Measurements from ENCODE around the gene PSMG4.

The PSMG4 gene

DNA sequence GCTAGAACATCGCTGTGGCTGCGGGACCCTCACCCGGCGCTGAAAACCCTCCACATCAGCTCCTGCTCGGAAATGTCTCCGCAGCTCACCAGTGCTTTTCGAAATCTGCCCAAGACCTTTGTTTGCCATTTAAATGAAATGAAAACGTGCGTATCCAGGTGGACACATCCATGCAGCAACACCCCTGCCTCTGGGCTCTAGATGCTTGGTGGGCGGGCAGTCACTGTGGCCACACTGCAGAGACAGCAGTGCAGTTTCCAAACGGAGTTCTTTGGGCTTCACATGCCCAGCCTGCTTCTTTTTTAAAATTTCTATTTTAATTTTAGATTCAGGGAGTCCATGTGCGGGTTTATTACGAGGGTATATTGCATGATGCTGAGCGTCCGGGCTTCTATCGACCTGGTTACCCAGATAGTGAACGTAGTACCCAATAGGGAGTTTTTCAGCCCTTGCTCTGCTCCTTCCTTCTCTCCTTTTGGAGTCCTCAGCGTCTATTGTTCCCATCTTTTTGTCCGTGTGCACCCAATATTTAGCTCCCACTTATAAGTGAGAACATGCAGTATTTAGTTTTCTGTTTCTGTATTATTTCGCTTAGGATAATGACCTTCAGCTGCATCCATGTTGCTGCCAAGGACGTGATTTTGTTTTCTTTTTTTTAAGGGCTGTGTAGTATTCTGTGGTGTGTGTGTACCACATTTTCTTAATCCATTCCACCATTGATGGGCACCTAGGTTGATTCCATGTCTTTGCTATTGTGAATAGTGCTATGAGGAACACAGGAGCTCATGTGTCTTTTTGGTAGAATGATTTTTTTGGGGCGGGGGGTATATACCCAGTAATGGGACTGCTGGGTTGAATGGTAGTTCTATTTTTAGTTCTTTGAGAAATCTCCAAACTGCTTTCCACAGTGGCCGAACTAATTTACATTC lies 26.5 kb upstream of the PSMG4 start:
- Histone ChIP-seq H3K4me2 (ENCODE audit: low read depth, low read length) (no peak overlapping the region), H3K36me3 (replicated peaks; ENCODE audit: insufficient read depth, low read length) (no peaks in the 10 kb centered on the region), H3K9me3 (replicated peaks; ENCODE audit: insufficient read depth, low read length) (no peaks in the 10 kb centered on the region), H2AFZ (ENCODE audit: low read length) (no peak overlapping the region), H3K9ac (ENCODE audit: low read length) (no peak overlapping the region), H3K27me3 (replicated peaks; ENCODE audit: insufficient read depth, low read length) (peaks cover 39% of the 10 kb centered on the region), H4K20me1 (ENCODE audit: insufficient read depth, low read length) (no peaks in the 10 kb centered on the region), H3K9me2 (replicated peaks; ENCODE audit: insufficient read depth, low read length) (no peaks in the 10 kb centered on the region), H3K79me2 (ENCODE audit: low read length) (no peaks in the 10 kb centered on the region), H3F3A (ENCODE audit: insufficient read depth, low read length) (peaks cover 6% of the 10 kb centered on the region; the same call in 1 of the 2 replicates), H3K4me1 (ENCODE audit: low read length) (peaks cover 19% of the 10 kb centered on the region; the same call in 1 of the 2 replicates), H3K27ac (ENCODE audit: low read length) (no peak overlapping the region), H3K4me3 (ENCODE audit: low read length) (no peak overlapping the region)
- TF ChIP-seq EZH2phosphoT487 (IDR thresholded peaks at IDR 0.05; ENCODE audit: low read length), result no peak
- TF ChIP-seq EZH2 (optimal IDR thresholded peaks at IDR 0.05; ENCODE audit: low read depth, low read length), result no peak
- TF ChIP-seq, protein P1, sequence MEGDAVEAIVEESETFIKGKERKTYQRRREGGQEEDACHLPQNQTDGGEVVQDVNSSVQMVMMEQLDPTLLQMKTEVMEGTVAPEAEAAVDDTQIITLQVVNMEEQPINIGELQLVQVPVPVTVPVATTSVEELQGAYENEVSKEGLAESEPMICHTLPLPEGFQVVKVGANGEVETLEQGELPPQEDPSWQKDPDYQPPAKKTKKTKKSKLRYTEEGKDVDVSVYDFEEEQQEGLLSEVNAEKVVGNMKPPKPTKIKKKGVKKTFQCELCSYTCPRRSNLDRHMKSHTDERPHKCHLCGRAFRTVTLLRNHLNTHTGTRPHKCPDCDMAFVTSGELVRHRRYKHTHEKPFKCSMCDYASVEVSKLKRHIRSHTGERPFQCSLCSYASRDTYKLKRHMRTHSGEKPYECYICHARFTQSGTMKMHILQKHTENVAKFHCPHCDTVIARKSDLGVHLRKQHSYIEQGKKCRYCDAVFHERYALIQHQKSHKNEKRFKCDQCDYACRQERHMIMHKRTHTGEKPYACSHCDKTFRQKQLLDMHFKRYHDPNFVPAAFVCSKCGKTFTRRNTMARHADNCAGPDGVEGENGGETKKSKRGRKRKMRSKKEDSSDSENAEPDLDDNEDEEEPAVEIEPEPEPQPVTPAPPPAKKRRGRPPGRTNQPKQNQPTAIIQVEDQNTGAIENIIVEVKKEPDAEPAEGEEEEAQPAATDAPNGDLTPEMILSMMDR (IDR thresholded peaks at IDR 0.05; ENCODE audit: low read length), result no peak
- DNase-seq, result no peak

- H3K79me2 ChIP-seq (ENCODE audit: low read length), result no peaks in the 10 kb centered on the region
- H4K20me1 ChIP-seq (ENCODE audit: insufficient read depth, low read length), result no peaks in the 10 kb centered on the region
- H2AFZ ChIP-seq (ENCODE audit: low read length), result no peak overlapping the region
- TF ChIP-seq EZH2 (optimal IDR thresholded peaks at IDR 0.05; ENCODE audit: low read depth, low read length) (no peak), EZH2phosphoT487 (IDR thresholded peaks at IDR 0.05; ENCODE audit: low read length) (no peak)
- TF ChIP-seq, protein P1 (IDR thresholded peaks at IDR 0.05; ENCODE audit: low read length), result no peak
- H3K9ac ChIP-seq (ENCODE audit: low read length), result no peak overlapping the region
- no peak overlapping the region for H3K27ac ChIP-seq (ENCODE audit: low read length)
- peaks cover 33% of the 10 kb centered on the region for H3K27me3 ChIP-seq (replicated peaks; ENCODE audit: insufficient read depth, low read length)
- no peaks in the 10 kb centered on the region for H3K36me3 ChIP-seq (replicated peaks; ENCODE audit: insufficient read depth, low read length)
- H3K9me3 ChIP-seq (replicated peaks; ENCODE audit: insufficient read depth, low read length), result no peaks in the 10 kb centered on the region
- no peak overlapping the region for H3K4me3 ChIP-seq (ENCODE audit: low read length)
- DNase-seq, result no peak
- H3K9me2 ChIP-seq (replicated peaks; ENCODE audit: insufficient read depth, low read length), result no peaks in the 10 kb centered on the region
- H3F3A ChIP-seq (ENCODE audit: insufficient read depth, low read length), result peaks cover 12% of the 10 kb centered on the region
- peaks cover 26% of the 10 kb centered on the region for H3K4me1 ChIP-seq (ENCODE audit: low read length)
- H3K4me2 ChIP-seq (ENCODE audit: low read depth, low read length), result no peak overlapping the region
These were observed 25.4 kb upstream of the PSMG4 start for GRCh38 chr6:3233321-3233720.

DNA sequence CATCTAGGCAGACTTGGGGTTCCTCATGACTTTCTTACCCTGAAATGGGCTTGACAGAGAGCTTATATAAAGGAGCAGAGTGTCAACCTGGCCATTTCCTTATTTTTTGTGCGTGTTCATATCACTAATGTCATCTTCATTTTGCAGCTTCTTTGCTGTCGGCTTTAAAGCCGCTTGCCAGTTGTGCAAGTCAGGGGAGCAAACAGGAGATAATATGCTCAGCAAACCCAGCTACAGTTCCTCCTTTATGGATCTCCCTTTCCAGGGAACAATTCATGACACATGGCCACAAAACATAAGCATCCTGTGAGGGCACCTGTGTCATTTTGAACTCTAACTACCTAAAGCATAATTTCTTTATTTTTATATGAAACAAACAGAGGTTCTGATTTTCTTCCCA lies 24.8 kb upstream of the PSMG4 start:
- H3K4me3 ChIP-seq (ENCODE audit: low read length), result no peak overlapping the region
- H3K27me3 ChIP-seq (replicated peaks; ENCODE audit: insufficient read depth, low read length), result peaks cover 29% of the 10 kb centered on the region
- peaks cover 22% of the 10 kb centered on the region for H3K4me1 ChIP-seq (ENCODE audit: low read length)
- TF ChIP-seq EZH2phosphoT487 (IDR thresholded peaks at IDR 0.05; ENCODE audit: low read length) (no peak), EZH2 (optimal IDR thresholded peaks at IDR 0.05; ENCODE audit: low read depth, low read length) (no peak)
- TF ChIP-seq, protein P1 (IDR thresholded peaks at IDR 0.05; ENCODE audit: low read length), result no peak
- H3K27ac ChIP-seq (ENCODE audit: low read length), result no peak overlapping the region
- H3K9me2 ChIP-seq (replicated peaks; ENCODE audit: insufficient read depth, low read length), result no peaks in the 10 kb centered on the region
- no peaks in the 10 kb centered on the region for H3K9me3 ChIP-seq (replicated peaks; ENCODE audit: insufficient read depth, low read length)
- H3K79me2 ChIP-seq (ENCODE audit: low read length), result no peaks in the 10 kb centered on the region
- no peaks in the 10 kb centered on the region for H4K20me1 ChIP-seq (ENCODE audit: insufficient read depth, low read length)
- no peak for DNase-seq
- H3F3A ChIP-seq (ENCODE audit: insufficient read depth, low read length), result peaks cover 12% of the 10 kb centered on the region
- H3K9ac ChIP-seq (ENCODE audit: low read length), result no peak overlapping the region
- no peak overlapping the region for H3K4me2 ChIP-seq (ENCODE audit: low read depth, low read length)
- H2AFZ ChIP-seq (ENCODE audit: low read length), result no peak overlapping the region
- H3K36me3 ChIP-seq (replicated peaks; ENCODE audit: insufficient read depth, low read length), result no peaks in the 10 kb centered on the region

All from MM.1S (cell line).